GM12874 (cell line): ENCODE data around the gene COG3.

Experiments used
- CTCF ChIP-seq: IDR thresholded peaks from 2 replicates; pipeline ENCODE4 v1.5.1; 2011; ENCODE audit warnings: low read depth, mild to moderate bottlenecking, control low read depth, low read length, moderate library complexity; ENCODE audit not compliant: insufficient read depth

The COG3 gene

GRCh38 chr13:45496942-45497341, 32.2 kb downstream of the COG3 start:
- TF ChIP-seq CTCF = no peak

- TF ChIP-seq CTCF = no peak
These were observed 35.9 kb downstream of the COG3 start for GRCh38 chr13:45500492-45501174.

- no peak for TF ChIP-seq CTCF
These were observed 36.4 kb downstream of the COG3 start for GRCh38 chr13:45501175-45501526.

GRCh38 chr13:45503658-45504057, 38.9 kb downstream of the COG3 start:
- no peak for TF ChIP-seq CTCF

GRCh38 chr13:45506811-45507210, 42.1 kb downstream of the COG3 start:
- no peak for TF ChIP-seq CTCF

- TF ChIP-seq CTCF = no peak
These were observed 44.0 kb downstream of the COG3 start for GRCh38 chr13:45508776-45509175.

GRCh38 chr13:45510672-45511071, 45.9 kb downstream of the COG3 start:
- TF ChIP-seq CTCF = no peak
